ENCODE measurements around the gene CADM2. TPM values are rescaled to one million over a fixed set of nuclear protein-coding genes. Genes with fewer than 3 reads are reported as not detected.

Gene CADM2
- total and polyA plus RNA-seq, 2 experiments from 2014 or later = 2.9 to 7.8 TPM

- H3K4me1 ChIP-seq (ENCODE audit: insufficient read depth) = no peaks in the 10 kb centered on the region
- 92% methylated on average over 1 of the region's 1 CpG for WGBS (ENCODE audit: low lambda C conversion rate, missing lambda C conversion rate)
- H3K9me2 ChIP-seq (replicated peaks; ENCODE audit: insufficient read depth) = no peaks in the 10 kb centered on the region
- H4K20me1 ChIP-seq (ENCODE audit: insufficient read depth, poor library complexity, severe bottlenecking) = no peaks in the 10 kb centered on the region
- TF ChIP-seq, protein P1, sequence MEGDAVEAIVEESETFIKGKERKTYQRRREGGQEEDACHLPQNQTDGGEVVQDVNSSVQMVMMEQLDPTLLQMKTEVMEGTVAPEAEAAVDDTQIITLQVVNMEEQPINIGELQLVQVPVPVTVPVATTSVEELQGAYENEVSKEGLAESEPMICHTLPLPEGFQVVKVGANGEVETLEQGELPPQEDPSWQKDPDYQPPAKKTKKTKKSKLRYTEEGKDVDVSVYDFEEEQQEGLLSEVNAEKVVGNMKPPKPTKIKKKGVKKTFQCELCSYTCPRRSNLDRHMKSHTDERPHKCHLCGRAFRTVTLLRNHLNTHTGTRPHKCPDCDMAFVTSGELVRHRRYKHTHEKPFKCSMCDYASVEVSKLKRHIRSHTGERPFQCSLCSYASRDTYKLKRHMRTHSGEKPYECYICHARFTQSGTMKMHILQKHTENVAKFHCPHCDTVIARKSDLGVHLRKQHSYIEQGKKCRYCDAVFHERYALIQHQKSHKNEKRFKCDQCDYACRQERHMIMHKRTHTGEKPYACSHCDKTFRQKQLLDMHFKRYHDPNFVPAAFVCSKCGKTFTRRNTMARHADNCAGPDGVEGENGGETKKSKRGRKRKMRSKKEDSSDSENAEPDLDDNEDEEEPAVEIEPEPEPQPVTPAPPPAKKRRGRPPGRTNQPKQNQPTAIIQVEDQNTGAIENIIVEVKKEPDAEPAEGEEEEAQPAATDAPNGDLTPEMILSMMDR (IDR thresholded peaks at IDR 0.05; ENCODE audit: poor library complexity) = no peak
- TF ChIP-seq EZH2phosphoT487 (IDR thresholded peaks at IDR 0.05; ENCODE audit: low read depth, severe bottlenecking, unreplicated experiment) (no peak), EZH2 (IDR thresholded peaks at IDR 0.05; ENCODE audit: borderline replicate concordance) (no peak)
- H3K27me3 ChIP-seq = no peaks in the 10 kb centered on the region
- H3K9me3 ChIP-seq (ENCODE audit: low read depth) = no peaks in the 10 kb centered on the region
- no peak overlapping the region for H3K4me2 ChIP-seq
- no peak overlapping the region for H3K27ac ChIP-seq
- H2AFZ ChIP-seq = no peak overlapping the region
- DNase-seq (ENCODE audit: low spot score) = no peak
- no peaks in the 10 kb centered on the region for H3K36me3 ChIP-seq (replicated peaks; ENCODE audit: insufficient read depth, low read depth)
- no peak overlapping the region for H3K4me3 ChIP-seq
- H3K79me2 ChIP-seq = no peaks in the 10 kb centered on the region
Observed at GRCh38 chr3:85313380-85313779, 354.6 kb downstream of the CADM2 start.

- WGBS (ENCODE audit: low lambda C conversion rate, missing lambda C conversion rate) = 91% methylated on average over 1 of the region's 1 CpG
- Histone ChIP-seq H3K79me2 (no peaks in the 10 kb centered on the region), H3K36me3 (replicated peaks; ENCODE audit: insufficient read depth, low read depth) (no peaks in the 10 kb centered on the region), H3K27ac (no peak overlapping the region), H4K20me1 (ENCODE audit: insufficient read depth, poor library complexity, severe bottlenecking) (no peaks in the 10 kb centered on the region), H3K4me2 (no peak overlapping the region), H3K4me1 (ENCODE audit: insufficient read depth) (no peaks in the 10 kb centered on the region), H3K4me3 (no peak overlapping the region), H2AFZ (no peak overlapping the region), H3K9me2 (replicated peaks; ENCODE audit: insufficient read depth) (no peaks in the 10 kb centered on the region), H3K27me3 (no peaks in the 10 kb centered on the region), H3K9me3 (ENCODE audit: low read depth) (no peaks in the 10 kb centered on the region)
- no peak for DNase-seq (ENCODE audit: low spot score)
- no peak for TF ChIP-seq EZH2 (IDR thresholded peaks at IDR 0.05; ENCODE audit: borderline replicate concordance)
- TF ChIP-seq, protein P1 (IDR thresholded peaks at IDR 0.05; ENCODE audit: poor library complexity) = no peak
- TF ChIP-seq EZH2phosphoT487 (IDR thresholded peaks at IDR 0.05; ENCODE audit: low read depth, severe bottlenecking, unreplicated experiment) = no peak
Observed at GRCh38 chr3:85316252-85316651, 357.5 kb downstream of the CADM2 start.

DNA sequence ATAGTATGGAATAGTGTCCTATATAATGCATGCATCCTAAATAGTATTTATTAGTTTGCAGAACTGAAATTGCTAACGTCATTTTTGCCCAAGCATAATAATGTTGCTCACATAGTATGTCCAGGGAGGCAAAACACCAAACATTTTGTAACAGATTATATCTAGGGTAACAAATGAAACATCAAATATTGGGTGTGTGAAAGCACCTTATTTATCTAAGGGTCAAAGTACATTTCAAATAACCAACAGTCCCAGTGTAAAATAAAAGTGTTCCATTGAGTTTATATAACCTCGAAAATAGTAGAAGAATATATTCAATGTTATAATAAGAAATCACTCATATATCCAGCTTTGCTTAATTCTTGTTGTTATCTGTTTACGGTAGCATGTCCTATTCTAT is 363.1 kb downstream of the CADM2 start:
- Histone ChIP-seq H4K20me1 (ENCODE audit: insufficient read depth, poor library complexity, severe bottlenecking) (no peaks in the 10 kb centered on the region), H2AFZ (no peak overlapping the region), H3K4me2 (no peak overlapping the region), H3K36me3 (replicated peaks; ENCODE audit: insufficient read depth, low read depth) (no peaks in the 10 kb centered on the region), H3K9me2 (replicated peaks; ENCODE audit: insufficient read depth) (no peaks in the 10 kb centered on the region), H3K4me1 (ENCODE audit: insufficient read depth) (no peaks in the 10 kb centered on the region), H3K79me2 (no peaks in the 10 kb centered on the region), H3K4me3 (no peak overlapping the region), H3K9me3 (ENCODE audit: low read depth) (no peaks in the 10 kb centered on the region), H3K27me3 (no peaks in the 10 kb centered on the region), H3K27ac (no peak overlapping the region)
- DNase-seq (ENCODE audit: low spot score) = no peak
- TF ChIP-seq, protein P1 (IDR thresholded peaks at IDR 0.05; ENCODE audit: poor library complexity) = no peak
- TF ChIP-seq EZH2phosphoT487 (IDR thresholded peaks at IDR 0.05; ENCODE audit: low read depth, severe bottlenecking, unreplicated experiment) (no peak), EZH2 (IDR thresholded peaks at IDR 0.05; ENCODE audit: borderline replicate concordance) (no peak)
- WGBS (ENCODE audit: low lambda C conversion rate, missing lambda C conversion rate) = 89% methylated on average over 3 of the region's 3 CpGs

DNA sequence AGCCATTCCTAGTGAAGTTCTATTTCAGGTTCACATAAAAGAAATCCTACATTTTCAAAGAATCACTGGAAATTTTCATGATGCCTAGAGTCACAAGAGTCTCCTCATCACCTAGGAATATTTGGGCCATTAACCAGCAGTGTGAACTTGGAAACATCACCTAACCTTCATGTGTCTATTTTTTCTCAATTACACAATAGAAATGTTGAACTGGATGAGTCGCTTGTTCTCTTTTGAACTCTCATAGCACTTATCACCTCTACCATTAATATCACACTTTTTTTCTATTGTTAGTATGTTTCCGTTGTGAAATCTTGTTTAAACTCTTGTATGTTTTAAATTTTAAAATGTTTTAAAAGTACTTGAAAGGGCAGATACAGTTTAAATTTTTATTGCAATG is 371.3 kb downstream of the CADM2 start:
- H3K79me2 ChIP-seq = no peaks in the 10 kb centered on the region
- H3K4me2 ChIP-seq = no peak overlapping the region
- no peaks in the 10 kb centered on the region for H3K36me3 ChIP-seq (replicated peaks; ENCODE audit: insufficient read depth, low read depth)
- no peaks in the 10 kb centered on the region for H3K27me3 ChIP-seq
- 90% methylated on average over 2 of the region's 2 CpGs for WGBS (ENCODE audit: low lambda C conversion rate, missing lambda C conversion rate)
- no peak overlapping the region for H2AFZ ChIP-seq
- DNase-seq (ENCODE audit: low spot score) = no peak
- TF ChIP-seq EZH2 (IDR thresholded peaks at IDR 0.05; ENCODE audit: borderline replicate concordance) (no peak), EZH2phosphoT487 (IDR thresholded peaks at IDR 0.05; ENCODE audit: low read depth, severe bottlenecking, unreplicated experiment) (no peak)
- TF ChIP-seq, protein P1 (IDR thresholded peaks at IDR 0.05; ENCODE audit: poor library complexity) = no peak
- no peaks in the 10 kb centered on the region for H3K9me2 ChIP-seq (replicated peaks; ENCODE audit: insufficient read depth)
- no peaks in the 10 kb centered on the region for H4K20me1 ChIP-seq (ENCODE audit: insufficient read depth, poor library complexity, severe bottlenecking)
- no peaks in the 10 kb centered on the region for H3K9me3 ChIP-seq (ENCODE audit: low read depth)
- no peaks in the 10 kb centered on the region for H3K4me1 ChIP-seq (ENCODE audit: insufficient read depth)
- H3K27ac ChIP-seq = no peak overlapping the region
- no peak overlapping the region for H3K4me3 ChIP-seq

Measured in hepatocyte (in vitro differentiated cells).